H1 (cell line): ENCODE data around the gene CACNB4. TPM values are rescaled to one million over a fixed set of nuclear protein-coding genes. Genes with fewer than 3 reads are reported as not detected.

Experiments
- CTCF ChIA-PET: fragments of 300-600 bp; sonication (Branson Sonifier 250); formaldehyde crosslinking; loops from one replicate; lab custom pipeline; 2021; ENCODE audit not compliant: partially characterized antibody; lab: Charles Lee
- POLR2A ChIA-PET: fragments of 300-600 bp; sonication (Branson Sonifier 250); formaldehyde crosslinking; loops from one replicate; lab custom pipeline; 2021; ENCODE audit warnings: inconsistent platforms; ENCODE audit not compliant: partially characterized antibody; lab: Charles Lee
- DNase-seq, 2 experiments: peaks; one replicate each; pipeline versions ENCODE4 v3.0.0 to v3.0.0-alpha.2; 2010 to 2022; ENCODE audit warnings: low spot score in 2 of 2, low read depth in 1 of 2, mixed read lengths in 1 of 2
- FAIRE-seq: peaks from 2 replicates; lab custom pipeline; 2011; peaks lifted over from hg19 to GRCh38; lab: Jason Lieb, UNC
- H2AFZ ChIP-seq: 2 replicates; pipeline ENCODE4 v1.8.1; 2012; ENCODE audit warnings: low read length, inconsistent platforms
- H2AK5ac ChIP-seq: 2 replicates; pipeline ENCODE4 v1.6.1; 2013; ENCODE audit warnings: low read depth, low read length
- H2BK120ac ChIP-seq: replicated peaks from 2 replicates; pipeline ENCODE3; 2013; ENCODE audit warnings: low read depth, low read length, inconsistent platforms
- H2BK12ac ChIP-seq: 2 replicates; pipeline ENCODE4 v1.6.1; 2013; ENCODE audit warnings: low read depth, low read length
- H2BK15ac ChIP-seq: 2 replicates; pipeline ENCODE4 v1.6.1; 2013; ENCODE audit warnings: low read length
- H2BK20ac ChIP-seq: 2 replicates; pipeline ENCODE4 v1.6.1; 2013; ENCODE audit warnings: low read length
- H2BK5ac ChIP-seq: 2 replicates; pipeline ENCODE4 v1.6.1; 2013; ENCODE audit warnings: low read depth, low read length
- H3K14ac ChIP-seq: 2 replicates; pipeline ENCODE4 v1.6.1; 2013; ENCODE audit warnings: inconsistent platforms; ENCODE audit not compliant: insufficient read length
- H3K18ac ChIP-seq: 2 replicates; pipeline ENCODE4 v1.6.1; 2013; ENCODE audit warnings: low read length; ENCODE audit errors: extremely low read depth
- H3K23ac ChIP-seq: 2 replicates; pipeline ENCODE4 v1.6.1; 2013; ENCODE audit warnings: inconsistent platforms; ENCODE audit not compliant: insufficient read length
- H3K23me2 ChIP-seq: 2 replicates; pipeline ENCODE4 v1.6.1; 2013; ENCODE audit warnings: low read depth, low read length
- H3K27ac ChIP-seq: 2 replicates; pipeline ENCODE4 v1.6.1; 2011; ENCODE audit warnings: low read depth, low read length, inconsistent platforms
- H3K27me3 ChIP-seq, 4 experiments: replicated peaks in 1 of 4; 1 replicate in 1 of 4; 2 replicates in 3 of 4; pipeline versions ENCODE4 v1.6.1 to v1.8.1; 2011 to 2013; ENCODE audit warnings: low read length in 3 of 4, mild to moderate bottlenecking in 3 of 4, inconsistent platforms in 2 of 4, mixed read lengths in 2 of 4, moderate library complexity in 1 of 4; ENCODE audit not compliant: control insufficient read depth in 3 of 4, insufficient read depth in 3 of 4; ENCODE audit errors: extremely low read depth in 1 of 4
- H3K36me3 ChIP-seq, 4 experiments: 2 replicates each; pipeline versions ENCODE4 v1.6.1 to v1.8.1; 2011 to 2013; ENCODE audit warnings: mild to moderate bottlenecking in 4 of 4, low read length in 3 of 4, moderate library complexity in 2 of 4, control low read depth in 1 of 4, inconsistent platforms in 1 of 4; ENCODE audit not compliant: insufficient read depth in 4 of 4, control insufficient read depth in 2 of 4
- H3K4ac ChIP-seq: replicated peaks from 2 replicates; pipeline ENCODE3; 2013; ENCODE audit warnings: low read length, low read depth, mixed read lengths, inconsistent platforms; ENCODE audit not compliant: insufficient read length
- H3K4me1 ChIP-seq, 4 experiments: replicated peaks in 1 of 4; 1 replicate in 1 of 4; 2 replicates in 3 of 4; pipeline versions ENCODE4 v1.6.1 to v1.8.1; 2011 to 2013; ENCODE audit warnings: low read length in 3 of 4, inconsistent platforms in 2 of 4, mixed read lengths in 1 of 4; ENCODE audit not compliant: insufficient read depth in 4 of 4, control insufficient read depth in 3 of 4
- H3K4me2 ChIP-seq, 2 experiments: 2 replicates each; pipeline versions ENCODE4 v1.6.1 to v1.8.1; 2011 to 2013; ENCODE audit warnings: low read depth in 2 of 2, low read length in 2 of 2, control low read depth in 1 of 2, inconsistent platforms in 1 of 2, mild to moderate bottlenecking in 1 of 2; ENCODE audit not compliant: insufficient read depth in 1 of 2
- H3K4me3 ChIP-seq, 4 experiments: fragments of 200-600, 300-600 bp in 1 of 4; sonication (generic), shearing (Covaris generic), sonication (Bioruptor Twin) in 1 of 4; 2 replicates each; pipeline versions ENCODE4 v1.5.1 to v1.8.1; 2011 to 2016; ENCODE audit warnings: low read length in 4 of 4, low read depth in 3 of 4, control low read depth in 2 of 4, inconsistent platforms in 2 of 4, mild to moderate bottlenecking in 2 of 4, mixed read lengths in 1 of 4, moderate library complexity in 1 of 4; ENCODE audit not compliant: insufficient read depth in 2 of 4; ENCODE audit errors: extremely low read depth in 1 of 4
- H3K56ac ChIP-seq: replicated peaks from 2 replicates; pipeline ENCODE3; 2013; ENCODE audit warnings: low read depth, mild to moderate bottlenecking, mixed read lengths, low read length, inconsistent platforms; ENCODE audit not compliant: insufficient read length
- H3K79me1 ChIP-seq: 2 replicates; pipeline ENCODE4 v1.6.1; 2013; ENCODE audit warnings: low read depth, low read length, control low read depth
- H3K79me2 ChIP-seq, 2 experiments: 2 replicates each; pipeline versions ENCODE4 v1.6.1 to v1.8.1; 2012 to 2013; ENCODE audit warnings: low read length in 2 of 2, mild to moderate bottlenecking in 2 of 2, inconsistent platforms in 1 of 2; ENCODE audit not compliant: insufficient read depth in 2 of 2, control insufficient read depth in 1 of 2
- H3K9ac ChIP-seq, 4 experiments: replicated peaks in 1 of 4; 1 replicate in 1 of 4; 2 replicates in 3 of 4; pipeline versions ENCODE4 v1.6.1 to v1.8.1; 2011 to 2013; ENCODE audit warnings: low read depth in 3 of 4, low read length in 3 of 4, control low read depth in 2 of 4, mild to moderate bottlenecking in 2 of 4, moderate library complexity in 2 of 4, inconsistent platforms in 1 of 4; ENCODE audit errors: extremely low read depth in 1 of 4
- H3K9me3 ChIP-seq, 2 experiments: 2 replicates each; pipeline versions ENCODE4 v1.6.1 to v1.8.1; 2012 to 2013; ENCODE audit warnings: mild to moderate bottlenecking in 2 of 2, moderate library complexity in 2 of 2, control low read depth in 1 of 2, inconsistent platforms in 1 of 2, low read depth in 1 of 2, low read length in 1 of 2, mixed read lengths in 1 of 2; ENCODE audit not compliant: insufficient read depth in 2 of 2
- H4K20me1 ChIP-seq, 2 experiments: replicated peaks in 1 of 2; 2 replicates each; pipeline versions ENCODE3 to v1.8.1; 2011 to 2013; ENCODE audit warnings: inconsistent platforms in 2 of 2, low read length in 2 of 2, mild to moderate bottlenecking in 1 of 2; ENCODE audit not compliant: insufficient read depth in 2 of 2, control insufficient read depth in 1 of 2
- H4K5ac ChIP-seq: 2 replicates; pipeline ENCODE4 v1.6.1; 2013; ENCODE audit warnings: low read length, low read depth, mixed read lengths, inconsistent platforms; ENCODE audit not compliant: insufficient read length
- H4K8ac ChIP-seq: 2 replicates; pipeline ENCODE4 v1.8.0; 2013; ENCODE audit warnings: mild to moderate bottlenecking, moderate library complexity, low read length, inconsistent platforms; ENCODE audit not compliant: insufficient read depth; ENCODE audit errors: extremely low read depth
- H4K91ac ChIP-seq: replicated peaks from 2 replicates; pipeline ENCODE3; 2013; ENCODE audit warnings: low read length, mixed read lengths, inconsistent platforms; ENCODE audit not compliant: insufficient read length
- BRCA1 ChIP-seq: IDR thresholded peaks from 2 replicates; pipeline ENCODE4 v1.6.1; 2012; ENCODE audit warnings: low read depth, low read length, improper control_type of control experiment
- RBBP5 ChIP-seq: IDR thresholded peaks from 2 replicates; pipeline ENCODE4 v1.7.1; 2012; ENCODE audit warnings: low read depth, mild to moderate bottlenecking, inconsistent platforms, low read length, moderate library complexity, borderline replicate concordance
- RXRA ChIP-seq: IDR thresholded peaks from 2 replicates; pipeline ENCODE4 v1.6.1; 2011; ENCODE audit warnings: low read depth, mild to moderate bottlenecking, low read length, moderate library complexity; ENCODE audit not compliant: insufficient read depth
- SUZ12 ChIP-seq: fragments of 200-600 bp; sonication (generic); IDR thresholded peaks from 2 replicates; pipeline ENCODE4 v1.6.1; 2012; ENCODE audit warnings: mild to moderate bottlenecking, inconsistent platforms, low read length, moderate library complexity, mixed read lengths
- WGBS, 2 experiments: shearing (Covaris generic) in 1 of 2; methylation state at CpG; one replicate each; pipeline versions ENCODE4 v1.1.6 to v1.1.7; 2013 to 2015; ENCODE audit warnings: low lambda C conversion rate in 2 of 2, mixed read lengths in 2 of 2, inconsistent platforms in 1 of 2, low coverage in 1 of 2, missing lambda C conversion rate in 1 of 2; ENCODE audit not compliant: insufficient replicate concordance in 2 of 2, insufficient coverage in 1 of 2, insufficient read length in 1 of 2; ENCODE audit errors: extremely low coverage in 1 of 2, missing lambda C conversion rate in 1 of 2; 5-methylcytosine and 5-hydroxymethylcytosine counted together
- polyA plus RNA-seq, 7 experiments: library from polyadenylated mRNA; depleted of rRNA in 3 of 7; stranded (reverse) in 5 of 7; unstranded in 2 of 7; fragments of >200 nt in 5 of 7; fragments of 200-250 nt in 2 of 7; gene quantifications; 1 replicate in 5 of 7; 2 replicates in 1 of 7; 4 replicates in 1 of 7; pipeline versions ENCODE4 v1.2.1 to v1.2.3, GENCODE V29; 2011 to 2013; ENCODE audit warnings: missing spikeins in 2 of 7, mixed read lengths in 2 of 7
- total RNA-seq: library from RNA; stranded (reverse); fragmentation: NEBNext Ultra II Directional; extraction: Animal tissue kit (Norgen Biotek cat#: 25700); gene quantifications from 2 replicates; pipeline ENCODE4 v1.2.1, GENCODE V29; 2021

CACNB4 gene
- total and polyA plus RNA-seq, 2 of the 8 experiments (the other 6 are each of a cell fraction or from before 2014, with no cell fraction given): 2.0 to 4.0 TPM

GRCh38 chr2:151959238-151959637 is 139.6 kb downstream of the CACNB4 start:
- Histone ChIP-seq H2AFZ (no peak overlapping the region), H3K9ac (no peak overlapping the region), H2BK15ac (no peak overlapping the region), H3K23me2 (no peaks in the 10 kb centered on the region), H3K18ac (no peak overlapping the region), H3K4me3 (no peak overlapping the region), H3K79me2 (no peaks in the 10 kb centered on the region), H4K5ac (no peak overlapping the region), H2AK5ac (no peak overlapping the region), H3K4ac (no peak overlapping the region), H2BK12ac (no peak overlapping the region), H2BK5ac (no peak overlapping the region), H3K27ac (no peak overlapping the region), H2BK20ac (no peak overlapping the region), H4K8ac (no peak overlapping the region), H3K4me2 (no peak overlapping the region), H3K79me1 (no peaks in the 10 kb centered on the region), H3K27me3 (no peaks in the 10 kb centered on the region), H2BK120ac (no peak overlapping the region), H3K14ac (no peak overlapping the region), H3K23ac (no peak overlapping the region), H3K4me1 (no peaks in the 10 kb centered on the region), H3K56ac (no peak overlapping the region), H4K91ac (no peak overlapping the region), H3K9me3 (no peaks in the 10 kb centered on the region), H4K20me1 (no peaks in the 10 kb centered on the region), H3K36me3 (no peaks in the 10 kb centered on the region)
- POLR2A ChIA-PET: no interaction called here
- CTCF ChIA-PET: interaction anchor here (0.9 to 2.3 kb wide), 4 partner anchors 10 to 66 kb away, joined by 3 to 8 read pairs (median 4); no protein-coding TSS in a partner anchor
- 100% methylated on average over 1 of the region's 1 CpG; no CpG with 5 or more reads in 1 of the 2 experiments for WGBS, 2 experiments
- FAIRE-seq: no peak
- no peak for TF ChIP-seq SUZ12
- no peak for TF ChIP-seq BRCA1
- TF ChIP-seq RBBP5: no peak
- no peak for TF ChIP-seq RXRA
- no peak for DNase-seq
